HG02610 (cell line): ENCODE measurements around the gene SNX13.
A peak's percentile ranks its signal among the peaks of the same experiment; 100 is the strongest.

Experiments
- ATAC-seq: cut with Tn5 transposase; IDR thresholded peaks from one replicate; pipeline ENCODE4 v1.9.1; 2021; ENCODE audit warnings: mild to moderate bottlenecking, moderate library complexity; ENCODE audit not compliant: unreplicated experiment

SNX13 gene

GRCh38 chr7:17940302-17940883 is at the start of gene SNX13:
Gene SNX13, minus strand, starts transcription at chr7:17940494. Its CDS starts 199 bp downstream, at chr7:17940295.
- ATAC-seq: peak; percentile 91

DNA sequence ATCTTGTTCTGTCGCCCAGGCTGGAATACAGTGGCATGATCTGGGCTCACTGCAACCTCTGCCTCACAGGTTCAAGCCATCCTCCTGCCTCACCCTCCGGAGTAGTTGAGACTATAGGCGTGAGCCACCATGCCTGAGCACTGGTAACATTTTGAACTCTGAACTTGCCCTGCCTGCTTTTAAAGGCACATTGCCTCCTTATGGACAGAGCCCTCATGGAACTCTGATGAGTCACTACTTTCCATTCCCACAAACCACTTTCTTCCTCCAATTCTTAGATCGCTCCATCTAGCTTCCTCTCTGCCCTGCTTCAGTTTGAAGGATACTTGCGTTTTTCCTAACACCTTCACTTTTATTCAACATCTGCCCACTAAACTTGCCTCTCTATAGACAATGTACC is 49.3 kb upstream of the SNX13 start:
- no peak for ATAC-seq

GRCh38 chr7:17988858-17989257 is 48.6 kb upstream of the SNX13 start:
- ATAC-seq: no peak

- ATAC-seq: no peak
These were observed 47.8 kb upstream of the SNX13 start for GRCh38 chr7:17988141-17988540.

GRCh38 chr7:17986851-17987250 is 46.6 kb upstream of the SNX13 start:
- no peak for ATAC-seq

DNA sequence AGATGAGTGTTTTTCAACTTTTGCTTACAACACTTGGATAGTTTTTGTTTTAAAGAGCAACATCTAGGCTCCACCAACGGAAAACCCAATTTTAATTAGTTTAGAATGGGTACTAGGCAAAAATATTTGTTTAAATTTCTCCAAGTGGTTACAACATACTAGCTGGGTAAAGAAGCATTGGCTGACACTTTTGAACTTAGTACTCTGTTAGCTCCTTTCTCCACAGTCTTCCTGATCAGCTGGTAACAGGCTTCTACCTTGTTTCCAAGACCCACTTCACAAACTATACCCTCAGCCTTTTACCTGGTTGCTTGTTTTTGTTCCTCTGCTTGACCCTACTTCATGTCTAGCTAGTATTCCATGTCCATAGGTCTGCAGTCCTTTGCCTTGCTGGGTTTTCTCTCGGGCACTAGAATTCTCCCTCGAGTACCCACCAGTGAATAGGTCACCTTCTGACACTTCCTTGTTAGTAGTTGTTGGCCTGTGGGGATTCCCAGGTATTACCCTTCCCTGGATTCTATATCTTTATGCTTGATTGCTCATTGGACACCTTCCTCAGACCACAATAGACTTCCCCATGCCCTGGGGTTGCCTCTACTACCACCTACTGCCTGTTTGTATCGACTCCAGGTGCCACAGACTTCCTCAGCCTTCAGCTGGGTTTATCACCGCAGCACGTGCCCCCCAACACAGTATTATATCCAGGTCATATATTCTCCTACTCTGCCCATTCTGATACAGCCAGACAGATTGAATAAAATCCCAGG is 45.4 kb upstream of the SNX13 start:
- ATAC-seq: no peak

DNA sequence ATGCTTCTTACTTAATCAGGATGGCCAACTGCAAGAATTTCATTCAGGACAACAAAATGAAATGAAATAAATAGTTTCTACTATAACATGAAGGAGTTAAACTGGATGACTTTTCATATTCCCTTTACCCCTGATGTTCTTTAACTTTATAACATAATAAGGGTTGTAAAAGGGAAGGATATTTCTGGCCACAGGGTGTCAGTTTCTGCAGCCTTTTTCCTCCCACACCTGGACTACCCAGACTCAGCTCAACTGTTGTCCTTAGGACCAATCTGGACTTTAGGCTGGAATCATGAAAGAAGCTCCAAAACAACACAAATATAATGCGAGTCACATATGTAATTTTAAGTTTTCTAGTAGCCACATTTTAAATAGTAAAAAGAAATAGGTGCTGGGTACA is 44.0 kb upstream of the SNX13 start:
- no peak for ATAC-seq

- no peak for ATAC-seq
These were observed 43.1 kb upstream of the SNX13 start for GRCh38 chr7:17983221-17984062.

- ATAC-seq: no peak
These were observed 36.7 kb upstream of the SNX13 start for GRCh38 chr7:17976952-17977351.

GRCh38 chr7:17971411-17971810 is 31.1 kb upstream of the SNX13 start:
- no peak for ATAC-seq

- ATAC-seq: no peak
These were observed 28.8 kb upstream of the SNX13 start for GRCh38 chr7:17968791-17969715.

DNA sequence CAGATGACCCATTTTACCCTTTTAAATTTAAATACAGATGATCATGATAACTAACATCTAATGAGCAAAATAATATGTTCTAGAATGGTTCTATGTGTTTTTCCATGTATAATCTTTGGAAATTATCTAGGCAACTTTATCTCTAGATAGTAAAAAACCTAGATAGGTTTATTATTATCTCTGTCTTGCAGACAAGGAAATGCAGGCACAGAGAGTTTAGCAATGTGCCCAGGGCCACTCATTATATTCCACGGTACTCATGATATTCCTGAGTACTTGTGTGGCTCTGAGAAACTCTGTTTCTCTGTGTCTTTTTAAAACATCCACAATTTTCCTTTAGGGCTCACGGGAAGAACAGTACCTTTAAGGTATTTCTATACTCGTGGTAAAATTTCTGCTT is 26.4 kb upstream of the SNX13 start:
- ATAC-seq: no peak

GRCh38 chr7:17965603-17966002 is 25.3 kb upstream of the SNX13 start:
- ATAC-seq: no peak

- ATAC-seq: no peak
These were observed 23.0 kb upstream of the SNX13 start for GRCh38 chr7:17963281-17963680.

DNA sequence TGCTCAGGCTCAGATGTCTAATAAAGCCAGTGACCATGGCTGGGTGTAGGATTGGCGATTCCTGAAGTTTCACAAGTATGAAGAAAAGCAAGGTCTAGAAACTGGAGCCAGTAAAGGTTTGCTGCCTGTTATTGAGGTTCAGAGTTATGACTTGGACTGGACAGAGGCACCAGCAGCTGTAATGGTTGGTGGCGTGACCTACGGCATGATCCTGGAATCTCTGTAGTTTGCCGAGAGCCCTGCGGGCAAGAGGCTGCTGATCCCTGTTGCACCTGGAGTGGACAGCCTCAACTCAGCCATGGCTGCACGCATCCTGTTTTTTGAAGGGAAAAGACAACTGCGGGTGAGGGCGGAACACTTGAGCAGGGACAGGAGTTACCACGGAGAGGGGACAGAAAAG is 22.4 kb upstream of the SNX13 start:
- ATAC-seq: no peak

GRCh38 chr7:17957871-17958270 is 17.6 kb upstream of the SNX13 start:
- ATAC-seq: no peak

DNA sequence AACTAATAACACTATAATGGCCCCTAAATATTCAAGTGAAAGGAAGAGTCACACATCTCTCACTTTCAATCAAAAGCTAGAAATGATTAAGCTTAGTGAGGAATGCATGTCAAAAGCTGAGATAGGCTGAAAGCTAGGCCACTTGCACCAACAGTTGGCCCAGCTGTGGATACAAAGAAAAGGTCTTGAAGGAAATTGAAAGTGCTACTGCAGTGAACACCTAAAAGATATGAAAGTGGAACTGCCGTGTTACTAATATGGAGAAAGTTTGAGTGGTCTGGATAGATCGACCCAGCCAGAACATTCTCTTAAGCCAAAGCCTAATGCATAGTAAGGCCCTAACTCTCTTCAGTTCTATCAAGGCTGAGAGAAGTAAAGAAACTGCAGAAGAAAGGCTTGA is 12.1 kb upstream of the SNX13 start:
- peak; percentile 100 for ATAC-seq

DNA sequence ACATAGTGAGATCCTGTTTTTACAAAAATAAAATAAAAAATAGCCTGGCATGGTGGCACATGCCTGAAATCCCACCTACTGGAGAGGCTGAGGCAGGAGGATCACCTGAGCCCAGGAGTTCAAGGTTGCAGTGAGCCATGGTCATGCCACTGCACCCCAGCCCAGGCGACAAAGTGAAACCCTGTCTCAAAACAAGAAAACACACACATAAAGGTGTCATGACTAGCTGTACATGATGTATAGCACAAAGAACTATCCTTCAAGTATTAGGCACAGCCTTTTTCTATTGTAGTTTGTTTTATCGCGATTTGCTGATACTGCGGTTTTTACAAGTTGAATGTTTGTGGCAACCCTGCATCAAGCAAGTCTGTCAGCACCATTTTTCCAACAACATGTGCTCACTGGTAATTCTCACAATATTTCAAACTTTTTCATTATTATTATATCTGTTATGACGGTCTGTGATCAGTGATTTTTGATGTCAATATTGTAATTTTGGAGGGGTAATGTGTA is 11.5 kb upstream of the SNX13 start:
- no peak for ATAC-seq

- ATAC-seq: no peak
These were observed 8.4 kb upstream of the SNX13 start for GRCh38 chr7:17948526-17949238.

DNA sequence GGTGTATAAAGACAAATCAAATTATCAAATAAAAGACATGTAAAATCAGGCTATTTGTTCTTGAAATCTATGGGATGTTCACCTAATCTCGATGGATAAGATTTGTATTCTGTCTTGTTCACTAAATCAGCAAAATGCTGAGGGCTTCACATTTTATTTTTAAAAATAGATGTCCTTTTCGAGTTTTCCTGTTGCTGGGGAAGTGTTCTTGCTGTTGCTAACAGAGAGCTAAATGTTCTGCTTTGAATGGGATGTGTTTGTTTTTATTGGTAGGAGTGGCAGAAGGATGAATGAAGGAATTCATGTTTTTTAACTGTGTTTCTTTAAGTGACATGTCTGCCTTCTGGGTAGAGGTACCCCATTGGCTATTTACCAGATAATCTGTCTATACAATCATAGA is 7.3 kb upstream of the SNX13 start:
- no peak for ATAC-seq
